ENCODE results near the gene GANC. TPM values are rescaled to one million over a fixed set of nuclear protein-coding genes. Genes with fewer than 3 reads are reported as not detected.

The GANC gene
- total RNA-seq, 1 donor from 2014 or later, result 122 TPM

DNA sequence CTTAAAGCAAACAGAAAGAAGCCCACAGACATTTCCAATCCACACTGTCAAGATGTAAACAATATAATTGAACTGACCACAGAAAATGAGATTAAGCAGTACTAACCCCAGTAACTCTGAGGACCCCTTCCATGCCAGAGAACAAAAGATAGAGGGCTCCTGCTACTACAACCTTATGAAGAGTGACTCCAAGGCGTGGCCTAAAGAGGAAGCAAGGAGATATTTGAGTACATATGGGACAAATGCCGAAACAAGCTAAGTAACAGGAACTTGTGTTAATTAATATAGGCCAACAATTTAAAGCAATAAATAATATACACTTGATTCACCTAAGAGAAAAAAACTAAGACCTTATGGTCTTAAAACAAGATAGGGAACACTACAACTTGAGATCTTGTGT is 39.9 kb upstream of the GANC start:
- no peaks in the 10 kb centered on the region for H3K9me3 ChIP-seq
- no peak overlapping the region for H3K27ac ChIP-seq
- peaks cover under 1% of the 10 kb centered on the region for H3K4me1 ChIP-seq
- ATAC-seq (peak in 1 of 2 donors; percentile 42), DNase-seq (no peak)
- intact Hi-C loops (cut with DNase I), result no loop called here
- H3K27me3 ChIP-seq (ENCODE audit: low read depth), result no peaks in the 10 kb centered on the region
- peaks cover 97% of the 10 kb centered on the region for H3K36me3 ChIP-seq
- TF ChIP-seq CTCF (IDR thresholded peaks at IDR 0.05), result no peak
- H3K4me3 ChIP-seq, result no peak overlapping the region

GRCh38 chr15:42239528-42240182 is 33.3 kb upstream of the GANC start:
- H3K9me3 ChIP-seq, result no peaks in the 10 kb centered on the region
- H3K4me3 ChIP-seq, result no peak overlapping the region
- TF ChIP-seq CTCF (IDR thresholded peaks at IDR 0.05), result no peak
- H3K27ac ChIP-seq, result peak overlapping the region; percentile 26
- no peaks in the 10 kb centered on the region for H3K27me3 ChIP-seq (ENCODE audit: low read depth)
- intact Hi-C loops (cut with DNase I), result no loop called here
- H3K4me1 ChIP-seq, result no peaks in the 10 kb centered on the region
- no peak for DNase-seq
- ATAC-seq, result peak; percentile 94 to 98
- peaks cover 89% of the 10 kb centered on the region for H3K36me3 ChIP-seq

DNA sequence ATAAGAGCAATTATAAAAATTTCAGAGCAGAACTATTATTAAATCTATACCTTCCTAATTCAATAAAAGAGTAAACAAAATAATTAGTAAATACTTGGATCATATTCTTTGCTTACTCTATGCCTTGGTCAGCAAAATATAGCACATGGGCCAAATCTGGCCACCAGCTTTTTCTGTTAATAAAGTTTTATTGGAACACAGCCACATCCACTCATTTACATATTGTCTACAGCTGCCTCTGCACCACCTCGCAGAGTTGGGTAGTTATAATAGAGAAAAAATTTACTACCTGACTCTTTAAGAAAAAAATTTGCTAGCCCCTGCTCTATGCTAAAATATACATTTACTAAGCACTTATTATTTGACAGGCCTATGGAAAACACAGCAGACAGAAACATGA is 32.2 kb upstream of the GANC start:
- H3K9me3 ChIP-seq, result no peaks in the 10 kb centered on the region
- intact Hi-C loops (cut with DNase I), result no loop called here
- H3K36me3 ChIP-seq, result peaks cover 79% of the 10 kb centered on the region
- H3K27ac ChIP-seq, result no peak overlapping the region
- no peak overlapping the region for H3K4me3 ChIP-seq
- DNase-seq, result no peak
- ATAC-seq, result no peak
- H3K4me1 ChIP-seq, result no peaks in the 10 kb centered on the region
- H3K27me3 ChIP-seq (ENCODE audit: low read depth), result no peaks in the 10 kb centered on the region
- no peak for TF ChIP-seq CTCF (IDR thresholded peaks at IDR 0.05)

- no peak for DNase-seq
- H3K36me3 ChIP-seq, result peaks cover 41% of the 10 kb centered on the region
- no peaks in the 10 kb centered on the region for H3K9me3 ChIP-seq
- TF ChIP-seq CTCF (IDR thresholded peaks at IDR 0.05), result no peak
- no peak overlapping the region for H3K4me3 ChIP-seq
- ATAC-seq, result peak; percentile 55 to 91
- H3K27ac ChIP-seq, result peak overlapping the region; percentile 20
- no peaks in the 10 kb centered on the region for H3K27me3 ChIP-seq (ENCODE audit: low read depth)
- H3K4me1 ChIP-seq, result no peaks in the 10 kb centered on the region
- intact Hi-C loops (cut with DNase I), result no loop called here
Observed at GRCh38 chr15:42253300-42253699, 19.7 kb upstream of the GANC start.

- H3K27me3 ChIP-seq (ENCODE audit: low read depth), result no peaks in the 10 kb centered on the region
- TF ChIP-seq CTCF (IDR thresholded peaks at IDR 0.05), result no peak
- DNase-seq (no peak), ATAC-seq (no peak)
- peaks cover 19% of the 10 kb centered on the region for H3K4me1 ChIP-seq
- H3K4me3 ChIP-seq, result no peak overlapping the region
- H3K27ac ChIP-seq, result no peak overlapping the region
- H3K9me3 ChIP-seq, result no peaks in the 10 kb centered on the region
- H3K36me3 ChIP-seq, result peaks cover 90% of the 10 kb centered on the region
- intact Hi-C loops (cut with DNase I), result no loop called here
Observed at GRCh38 chr15:42264795-42265194, 8.2 kb upstream of the GANC start.

Data from lower lobe of right lung (tissue), 2 donors.